ENCODE results near the gene DCAF10. TPM values are rescaled to one million over a fixed set of nuclear protein-coding genes. Genes with fewer than 3 reads are reported as not detected.
A peak's percentile ranks its signal among the peaks of the same experiment; 100 is the strongest.

Gene DCAF10
- polyA plus RNA-seq, 1 donor (not counting 4 experiments of a cell fraction or from before 2014, with no cell fraction given): 29.2 TPM

DNA sequence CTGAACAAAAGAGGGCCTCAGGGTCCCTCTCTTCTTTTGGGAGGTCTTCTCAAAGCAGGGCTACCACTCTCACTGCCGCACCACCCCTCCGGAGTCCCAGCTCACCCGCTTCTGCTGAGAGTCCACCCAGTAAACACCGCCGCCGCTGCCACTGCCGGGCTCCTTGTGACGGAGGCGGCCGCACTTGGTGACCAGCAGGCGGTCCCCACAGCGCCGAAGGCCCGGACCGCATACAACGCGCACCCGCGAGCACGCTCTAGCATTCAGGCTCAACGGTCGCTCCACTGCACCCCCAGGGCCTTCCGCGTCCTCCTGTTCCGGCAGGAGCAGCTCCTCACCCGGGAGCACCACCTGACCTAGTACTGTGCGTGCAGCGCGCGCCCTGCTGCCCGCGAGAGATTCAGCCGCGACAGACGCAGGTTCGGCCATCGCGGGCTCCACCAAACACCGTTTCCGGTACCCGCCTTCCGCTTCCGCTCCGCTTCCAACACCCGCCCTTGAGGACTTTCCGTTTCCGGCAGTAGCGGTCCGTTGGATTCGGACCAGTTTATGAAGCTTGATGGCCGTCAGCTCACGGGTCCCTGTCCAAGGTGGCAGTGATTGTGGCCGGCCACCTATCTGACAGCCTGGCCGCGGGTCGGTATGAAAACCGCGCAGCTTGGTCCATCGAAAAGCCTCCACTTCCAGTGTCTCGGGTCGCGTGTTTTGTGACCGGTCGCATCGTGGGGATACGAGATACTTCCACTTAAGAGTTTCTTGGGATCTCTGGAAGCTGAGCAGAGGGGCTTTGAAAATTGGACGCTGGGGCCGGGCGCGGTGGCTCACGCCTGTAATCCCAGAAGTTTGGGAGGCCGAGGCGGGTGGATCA is 15.7 kb upstream of the DCAF10 start, which contains the start of gene EXOSC3:
TSS of gene EXOSC3 (minus strand) at position 449 of the 868 bp plus-strand sequence. CDS start at position 429, 20 bp downstream.
- dilution Hi-C loops (cut with MboI; ENCODE audit: extremely low pct_ligation_motif_present, low sequenced_read_pairs): no loop called here
- TF ChIP-seq EZH2 (IDR thresholded peaks at IDR 0.05; ENCODE audit: low read length): no peak
- TF ChIP-seq, protein P1, sequence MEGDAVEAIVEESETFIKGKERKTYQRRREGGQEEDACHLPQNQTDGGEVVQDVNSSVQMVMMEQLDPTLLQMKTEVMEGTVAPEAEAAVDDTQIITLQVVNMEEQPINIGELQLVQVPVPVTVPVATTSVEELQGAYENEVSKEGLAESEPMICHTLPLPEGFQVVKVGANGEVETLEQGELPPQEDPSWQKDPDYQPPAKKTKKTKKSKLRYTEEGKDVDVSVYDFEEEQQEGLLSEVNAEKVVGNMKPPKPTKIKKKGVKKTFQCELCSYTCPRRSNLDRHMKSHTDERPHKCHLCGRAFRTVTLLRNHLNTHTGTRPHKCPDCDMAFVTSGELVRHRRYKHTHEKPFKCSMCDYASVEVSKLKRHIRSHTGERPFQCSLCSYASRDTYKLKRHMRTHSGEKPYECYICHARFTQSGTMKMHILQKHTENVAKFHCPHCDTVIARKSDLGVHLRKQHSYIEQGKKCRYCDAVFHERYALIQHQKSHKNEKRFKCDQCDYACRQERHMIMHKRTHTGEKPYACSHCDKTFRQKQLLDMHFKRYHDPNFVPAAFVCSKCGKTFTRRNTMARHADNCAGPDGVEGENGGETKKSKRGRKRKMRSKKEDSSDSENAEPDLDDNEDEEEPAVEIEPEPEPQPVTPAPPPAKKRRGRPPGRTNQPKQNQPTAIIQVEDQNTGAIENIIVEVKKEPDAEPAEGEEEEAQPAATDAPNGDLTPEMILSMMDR (optimal IDR thresholded peaks at IDR 0.05 in 1 of 3, IDR thresholded peaks at IDR 0.05 in 1 of 3, conservative IDR thresholded peaks at IDR 0.05 in 1 of 3; ENCODE audit: extremely low read depth in 1 of 3, insufficient read depth in 2 of 3, low read length in 3 of 3): peak in 1 of 3 experiments; percentile 17
- Histone ChIP-seq H3K9me1 (ENCODE audit: control insufficient read depth, extremely low read depth, insufficient read depth, low read length) (no peaks in the 10 kb centered on the region), H3K4me1 (ENCODE audit: control insufficient read depth, extremely low read depth, insufficient read depth, low read length) (peaks cover 12% of the 10 kb centered on the region), H3K79me2 (ENCODE audit: control insufficient read depth, insufficient read depth, low read length) (peaks cover 40% of the 10 kb centered on the region), H3K27ac (ENCODE audit: control insufficient read depth, insufficient read depth, low read length) (peak within 1 kb of the TSS; percentile 69), H4K20me1 (ENCODE audit: control insufficient read depth, extremely low read depth, insufficient read depth, low read length) (peaks cover 6% of the 10 kb centered on the region), H3K4me3 (ENCODE audit: control insufficient read depth in 2 of 3, extremely low read depth in 1 of 3, insufficient read depth in 2 of 3, low read depth in 1 of 3, low read length in 3 of 3) (peak within 1 kb of the TSS; percentile 71 to 92 (median 76)), H3K36me3 (ENCODE audit: control insufficient read depth in 2 of 2, extremely low read depth in 1 of 2, insufficient read depth in 2 of 2, low read length in 2 of 2) (peaks cover 14 to 24% of the 10 kb centered on the region in 2 experiments), H3K9me3 (ENCODE audit: control insufficient read depth, low read depth, low read length) (no peaks in the 10 kb centered on the region), H3K4me2 (ENCODE audit: control insufficient read depth, extremely low read depth, insufficient read depth, low read depth, low read length) (peak within 1 kb of the TSS; percentile 94), H2AFZ (ENCODE audit: control insufficient read depth, low read length) (peak within 1 kb of the TSS; percentile 98), H3K27me3 (ENCODE audit: control insufficient read depth, extremely low read depth, insufficient read depth, low read length) (no peaks in the 10 kb centered on the region), H3K9ac (ENCODE audit: control insufficient read depth, extremely low read depth, insufficient read depth, low read length) (peak within 1 kb of the TSS; percentile 82)
- peak; percentile 28 for DNase-seq (ENCODE audit: low read depth, low spot score)
- FAIRE-seq: peak; percentile 64

DNA sequence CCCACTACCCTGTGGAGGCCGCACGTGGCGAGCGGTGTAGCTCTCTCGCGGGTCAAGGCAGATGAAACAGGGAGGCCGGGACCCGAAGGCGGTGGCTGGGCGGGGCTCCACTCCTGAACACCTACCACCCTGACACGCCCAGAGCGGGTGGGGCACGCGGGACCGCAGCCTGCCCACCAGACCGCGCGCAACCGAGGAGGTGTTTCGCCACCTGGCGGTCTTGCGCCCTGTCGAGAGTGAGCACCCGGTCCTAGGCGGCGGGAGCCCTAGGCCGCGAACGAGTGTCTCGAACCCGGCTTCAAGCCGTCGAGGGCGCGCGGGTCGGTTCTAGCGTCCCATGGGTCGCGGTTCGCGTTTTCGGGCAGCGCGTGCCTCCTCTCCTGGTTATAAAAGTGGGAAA is 13.5 kb upstream of the DCAF10 start:
- no peak overlapping the region for H3K4me2 ChIP-seq (ENCODE audit: control insufficient read depth, extremely low read depth, insufficient read depth, low read depth, low read length)
- no peak for TF ChIP-seq EZH2 (IDR thresholded peaks at IDR 0.05; ENCODE audit: low read length)
- TF ChIP-seq, protein P1 (optimal IDR thresholded peaks at IDR 0.05 in 1 of 3, IDR thresholded peaks at IDR 0.05 in 1 of 3, conservative IDR thresholded peaks at IDR 0.05 in 1 of 3; ENCODE audit: extremely low read depth in 1 of 3, insufficient read depth in 2 of 3, low read length in 3 of 3): peak in 1 of 3 experiments; percentile 19
- H3K4me1 ChIP-seq (ENCODE audit: control insufficient read depth, extremely low read depth, insufficient read depth, low read length): peaks cover 12% of the 10 kb centered on the region
- peaks cover 31% of the 10 kb centered on the region for H3K79me2 ChIP-seq (ENCODE audit: control insufficient read depth, insufficient read depth, low read length)
- no peaks in the 10 kb centered on the region for H3K9me3 ChIP-seq (ENCODE audit: control insufficient read depth, low read depth, low read length)
- DNase-seq (ENCODE audit: low read depth, low spot score): no peak
- H3K9ac ChIP-seq (ENCODE audit: control insufficient read depth, extremely low read depth, insufficient read depth, low read length): no peak overlapping the region
- no peaks in the 10 kb centered on the region for H3K27me3 ChIP-seq (ENCODE audit: control insufficient read depth, extremely low read depth, insufficient read depth, low read length)
- FAIRE-seq: no peak
- H3K36me3 ChIP-seq (ENCODE audit: control insufficient read depth in 2 of 2, extremely low read depth in 1 of 2, insufficient read depth in 2 of 2, low read length in 2 of 2): peaks cover 9% of the 10 kb centered on the region in 2 experiments
- no peak overlapping the region for H2AFZ ChIP-seq (ENCODE audit: control insufficient read depth, low read length)
- dilution Hi-C loops (cut with MboI; ENCODE audit: extremely low pct_ligation_motif_present, low sequenced_read_pairs): no loop called here
- H3K27ac ChIP-seq (ENCODE audit: control insufficient read depth, insufficient read depth, low read length): no peak overlapping the region
- no peak overlapping the region for H3K4me3 ChIP-seq (ENCODE audit: control insufficient read depth in 2 of 3, extremely low read depth in 1 of 3, insufficient read depth in 2 of 3, low read depth in 1 of 3, low read length in 3 of 3)
- H3K9me1 ChIP-seq (ENCODE audit: control insufficient read depth, extremely low read depth, insufficient read depth, low read length): no peaks in the 10 kb centered on the region
- peaks cover 6% of the 10 kb centered on the region for H4K20me1 ChIP-seq (ENCODE audit: control insufficient read depth, extremely low read depth, insufficient read depth, low read length)

Measured in keratinocyte (primary cell).